Activated CD4-positive, alpha-beta T cell treated with anti-CD3 and anti-CD28 coated beads, Interleukin-2, amount 10 ng/mL, durations not matched to agents 24 days and 14 days (primary cell): ENCODE data around the gene PLK4. TPM values are rescaled to one million over a fixed set of nuclear protein-coding genes. Genes with fewer than 3 reads are reported as not detected.

Experiments used
- DNase-seq: peaks from one replicate; pipeline ENCODE4 v3.0.0; 2022
- H3K27ac Mint-ChIP-seq: one replicate; pipeline ENCODE4 v1.8.0; 2022; ENCODE audit warnings: mild to moderate bottlenecking, mixed read lengths
- H3K27me3 Mint-ChIP-seq: one replicate; pipeline ENCODE4 v1.8.0; 2022; ENCODE audit warnings: mixed read lengths
- H3K36me3 Mint-ChIP-seq: one replicate; pipeline ENCODE4 v1.8.0; 2022; ENCODE audit warnings: low read depth, mild to moderate bottlenecking, mixed read lengths
- H3K4me1 Mint-ChIP-seq: one replicate; pipeline ENCODE4 v1.8.0; 2021; ENCODE audit warnings: mixed read lengths
- H3K4me3 Mint-ChIP-seq: one replicate; pipeline ENCODE4 v1.8.0; 2022; ENCODE audit warnings: mild to moderate bottlenecking, moderate library complexity, mixed read lengths
- H3K9me3 Mint-ChIP-seq: one replicate; pipeline ENCODE4 v1.8.0; 2021; ENCODE audit warnings: mixed read lengths
- intact Hi-C: fragments of 100-400 bp; cut with micrococcal nuclease; formaldehyde crosslinking; loops from one replicate; pipeline ENCODE4 v1.15.1; 2023
- total RNA-seq: library from RNA; stranded (reverse); gene quantifications from 2 replicates; pipeline ENCODE4 v1.2.3, GENCODE V29; 2022

The PLK4 gene
- total RNA-seq = 44.5 and 44.7 TPM in 2 replicates

GRCh38 chr4:127880763-127881562 is at the start of gene PLK4:
Gene PLK4, plus strand, starts transcription at chr4:127880893. Its CDS starts 242 bp downstream, at chr4:127881135.
- no peaks in the 10 kb centered on the region for H3K9me3 Mint-ChIP-seq
- H3K27ac Mint-ChIP-seq = peak within 1 kb of the TSS; percentile 93
- DNase-seq = peak; percentile 99
- peak within 1 kb of the TSS; percentile 97 for H3K4me3 Mint-ChIP-seq
- H3K36me3 Mint-ChIP-seq = peaks cover 20% of the 10 kb centered on the region
- H3K4me1 Mint-ChIP-seq = peaks cover 25% of the 10 kb centered on the region
- intact Hi-C loops = loop anchor here (1.0 to 2.0 kb wide), 7 partner anchors 11 to 1212 kb away; partner anchors contain the start of genes ABHD18, HSPA4L, LARP1B and MFSD8
- peaks cover 2% of the 10 kb centered on the region for H3K27me3 Mint-ChIP-seq

GRCh38 chr4:127832585-127832984 is 48.1 kb upstream of the PLK4 start:
- Mint-ChIP-seq H3K4me3 (no peak overlapping the region), H3K9me3 (no peaks in the 10 kb centered on the region), H3K36me3 (no peaks in the 10 kb centered on the region), H3K27ac (no peak overlapping the region), H3K27me3 (peaks cover 7% of the 10 kb centered on the region), H3K4me1 (no peaks in the 10 kb centered on the region)
- no peak for DNase-seq
- intact Hi-C loops = no loop called here

- no peak overlapping the region for H3K27ac Mint-ChIP-seq
Measured at GRCh38 chr4:127843704-127844600, 36.7 kb upstream of the PLK4 start.

GRCh38 chr4:127844601-127845116 is 36.0 kb upstream of the PLK4 start:
- Mint-ChIP-seq H3K27me3 (no peaks in the 10 kb centered on the region), H3K9me3 (peaks cover 14% of the 10 kb centered on the region), H3K36me3 (peaks cover 3% of the 10 kb centered on the region), H3K4me3 (no peak overlapping the region), H3K4me1 (no peaks in the 10 kb centered on the region), H3K27ac (no peak overlapping the region)
- intact Hi-C loops = no loop called here
- DNase-seq = no peak

More at GRCh38 chr4:127843704-127844600, 36.7 kb upstream of the PLK4 start:
- intact Hi-C loops = no loop called here
- Mint-ChIP-seq H3K27me3 (no peaks in the 10 kb centered on the region), H3K9me3 (peaks cover 11% of the 10 kb centered on the region), H3K36me3 (peaks cover 3% of the 10 kb centered on the region), H3K4me3 (no peak overlapping the region), H3K4me1 (no peaks in the 10 kb centered on the region)
- no peak for DNase-seq

- no peak for DNase-seq
- H3K27me3 Mint-ChIP-seq = no peaks in the 10 kb centered on the region
- peaks cover 8% of the 10 kb centered on the region for H3K36me3 Mint-ChIP-seq
- no peaks in the 10 kb centered on the region for H3K4me1 Mint-ChIP-seq
- H3K4me3 Mint-ChIP-seq = no peak overlapping the region
- intact Hi-C loops = no loop called here
- no peak overlapping the region for H3K27ac Mint-ChIP-seq
- H3K9me3 Mint-ChIP-seq = peaks cover 24% of the 10 kb centered on the region
Measured at GRCh38 chr4:127846061-127846460, 34.6 kb upstream of the PLK4 start.

- H3K9me3 Mint-ChIP-seq = peaks cover 30% of the 10 kb centered on the region
- H3K4me3 Mint-ChIP-seq = no peak overlapping the region
- intact Hi-C loops = no loop called here
- H3K36me3 Mint-ChIP-seq = peaks cover 8% of the 10 kb centered on the region
- no peaks in the 10 kb centered on the region for H3K27me3 Mint-ChIP-seq
- no peak for DNase-seq
- peaks cover 2% of the 10 kb centered on the region for H3K4me1 Mint-ChIP-seq
- H3K27ac Mint-ChIP-seq = no peak overlapping the region
Measured at GRCh38 chr4:127846765-127847164, 33.9 kb upstream of the PLK4 start.

GRCh38 chr4:127849505-127850234 is 31.0 kb upstream of the PLK4 start:
- no peak for DNase-seq
- Mint-ChIP-seq H3K9me3 (peaks cover 38% of the 10 kb centered on the region), H3K4me3 (no peak overlapping the region), H3K27ac (no peak overlapping the region), H3K36me3 (peaks cover 10% of the 10 kb centered on the region), H3K4me1 (peaks cover 3% of the 10 kb centered on the region), H3K27me3 (no peaks in the 10 kb centered on the region)
- intact Hi-C loops = no loop called here

- H3K36me3 Mint-ChIP-seq = peaks cover 10% of the 10 kb centered on the region
- no peak overlapping the region for H3K4me3 Mint-ChIP-seq
- intact Hi-C loops = no loop called here
- peaks cover 3% of the 10 kb centered on the region for H3K4me1 Mint-ChIP-seq
- no peaks in the 10 kb centered on the region for H3K27me3 Mint-ChIP-seq
- no peak overlapping the region for H3K27ac Mint-ChIP-seq
- peaks cover 33% of the 10 kb centered on the region for H3K9me3 Mint-ChIP-seq
- no peak for DNase-seq
Measured at GRCh38 chr4:127852661-127853060, 28.0 kb upstream of the PLK4 start.

- H3K9me3 Mint-ChIP-seq = peaks cover 19% of the 10 kb centered on the region
- intact Hi-C loops = no loop called here
- H3K27ac Mint-ChIP-seq = no peak overlapping the region
- H3K27me3 Mint-ChIP-seq = no peaks in the 10 kb centered on the region
- no peak overlapping the region for H3K4me3 Mint-ChIP-seq
- H3K4me1 Mint-ChIP-seq = peaks cover 3% of the 10 kb centered on the region
- DNase-seq = no peak
- H3K36me3 Mint-ChIP-seq = peaks cover 2% of the 10 kb centered on the region
Measured at GRCh38 chr4:127856196-127856812, 24.4 kb upstream of the PLK4 start.

- H3K4me1 Mint-ChIP-seq = no peaks in the 10 kb centered on the region
- no peak overlapping the region for H3K27ac Mint-ChIP-seq
- intact Hi-C loops = no loop called here
- H3K36me3 Mint-ChIP-seq = peaks cover 2% of the 10 kb centered on the region
- no peaks in the 10 kb centered on the region for H3K27me3 Mint-ChIP-seq
- H3K4me3 Mint-ChIP-seq = no peak overlapping the region
- H3K9me3 Mint-ChIP-seq = peaks cover 13% of the 10 kb centered on the region
- no peak for DNase-seq
Measured at GRCh38 chr4:127856813-127857447, 23.8 kb upstream of the PLK4 start.

GRCh38 chr4:127857641-127858040 is 23.1 kb upstream of the PLK4 start:
- intact Hi-C loops = no loop called here
- H3K4me1 Mint-ChIP-seq = no peaks in the 10 kb centered on the region
- peaks cover 13% of the 10 kb centered on the region for H3K9me3 Mint-ChIP-seq
- no peaks in the 10 kb centered on the region for H3K27me3 Mint-ChIP-seq
- no peak overlapping the region for H3K4me3 Mint-ChIP-seq
- no peaks in the 10 kb centered on the region for H3K36me3 Mint-ChIP-seq
- no peak for DNase-seq
- no peak overlapping the region for H3K27ac Mint-ChIP-seq

- Mint-ChIP-seq H3K4me1 (peaks cover 5% of the 10 kb centered on the region), H3K27ac (no peak overlapping the region), H3K4me3 (no peak overlapping the region), H3K9me3 (peaks cover 3% of the 10 kb centered on the region), H3K27me3 (no peaks in the 10 kb centered on the region), H3K36me3 (no peaks in the 10 kb centered on the region)
- no peak for DNase-seq
- intact Hi-C loops = no loop called here
Measured at GRCh38 chr4:127868196-127868595, 12.5 kb upstream of the PLK4 start.

- H3K9me3 Mint-ChIP-seq = no peaks in the 10 kb centered on the region
- no peak overlapping the region for H3K27ac Mint-ChIP-seq
- no peak for DNase-seq
- H3K36me3 Mint-ChIP-seq = peaks cover 1% of the 10 kb centered on the region
- H3K27me3 Mint-ChIP-seq = no peaks in the 10 kb centered on the region
- intact Hi-C loops = loop anchor here (1.0 kb wide), 1 partner anchor 10 kb away; the partner anchor contains the start of gene PLK4
- H3K4me3 Mint-ChIP-seq = no peak overlapping the region
- H3K4me1 Mint-ChIP-seq = peaks cover 5% of the 10 kb centered on the region
Measured at GRCh38 chr4:127870281-127870680, 10.4 kb upstream of the PLK4 start.
